ENCODE measurements around the gene TAGLN3.

GRCh38 chr3:112004187-112004586 lies 5.5 kb downstream of the TAGLN3 start:
- TF ChIP-seq, protein P1, sequence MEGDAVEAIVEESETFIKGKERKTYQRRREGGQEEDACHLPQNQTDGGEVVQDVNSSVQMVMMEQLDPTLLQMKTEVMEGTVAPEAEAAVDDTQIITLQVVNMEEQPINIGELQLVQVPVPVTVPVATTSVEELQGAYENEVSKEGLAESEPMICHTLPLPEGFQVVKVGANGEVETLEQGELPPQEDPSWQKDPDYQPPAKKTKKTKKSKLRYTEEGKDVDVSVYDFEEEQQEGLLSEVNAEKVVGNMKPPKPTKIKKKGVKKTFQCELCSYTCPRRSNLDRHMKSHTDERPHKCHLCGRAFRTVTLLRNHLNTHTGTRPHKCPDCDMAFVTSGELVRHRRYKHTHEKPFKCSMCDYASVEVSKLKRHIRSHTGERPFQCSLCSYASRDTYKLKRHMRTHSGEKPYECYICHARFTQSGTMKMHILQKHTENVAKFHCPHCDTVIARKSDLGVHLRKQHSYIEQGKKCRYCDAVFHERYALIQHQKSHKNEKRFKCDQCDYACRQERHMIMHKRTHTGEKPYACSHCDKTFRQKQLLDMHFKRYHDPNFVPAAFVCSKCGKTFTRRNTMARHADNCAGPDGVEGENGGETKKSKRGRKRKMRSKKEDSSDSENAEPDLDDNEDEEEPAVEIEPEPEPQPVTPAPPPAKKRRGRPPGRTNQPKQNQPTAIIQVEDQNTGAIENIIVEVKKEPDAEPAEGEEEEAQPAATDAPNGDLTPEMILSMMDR (IDR thresholded peaks at IDR 0.05) = no peak
- TF ChIP-seq POLR2A (IDR thresholded peaks at IDR 0.05) = no peak

Data from body of pancreas (tissue), 4 donors.